NB4 (cell line): ENCODE results near the gene ASCC2.

Experiments used
- MYC ChIP-seq: IDR thresholded peaks from 2 replicates; pipeline ENCODE4 v1.6.1; 2011; ENCODE audit warnings: low read depth, low read length
- TF ChIP-seq, protein P1 (sequence below): IDR thresholded peaks from one replicate; pipeline ENCODE4 v1.5.1; 2012; ENCODE audit warnings: low read depth, low read length

DNA sequence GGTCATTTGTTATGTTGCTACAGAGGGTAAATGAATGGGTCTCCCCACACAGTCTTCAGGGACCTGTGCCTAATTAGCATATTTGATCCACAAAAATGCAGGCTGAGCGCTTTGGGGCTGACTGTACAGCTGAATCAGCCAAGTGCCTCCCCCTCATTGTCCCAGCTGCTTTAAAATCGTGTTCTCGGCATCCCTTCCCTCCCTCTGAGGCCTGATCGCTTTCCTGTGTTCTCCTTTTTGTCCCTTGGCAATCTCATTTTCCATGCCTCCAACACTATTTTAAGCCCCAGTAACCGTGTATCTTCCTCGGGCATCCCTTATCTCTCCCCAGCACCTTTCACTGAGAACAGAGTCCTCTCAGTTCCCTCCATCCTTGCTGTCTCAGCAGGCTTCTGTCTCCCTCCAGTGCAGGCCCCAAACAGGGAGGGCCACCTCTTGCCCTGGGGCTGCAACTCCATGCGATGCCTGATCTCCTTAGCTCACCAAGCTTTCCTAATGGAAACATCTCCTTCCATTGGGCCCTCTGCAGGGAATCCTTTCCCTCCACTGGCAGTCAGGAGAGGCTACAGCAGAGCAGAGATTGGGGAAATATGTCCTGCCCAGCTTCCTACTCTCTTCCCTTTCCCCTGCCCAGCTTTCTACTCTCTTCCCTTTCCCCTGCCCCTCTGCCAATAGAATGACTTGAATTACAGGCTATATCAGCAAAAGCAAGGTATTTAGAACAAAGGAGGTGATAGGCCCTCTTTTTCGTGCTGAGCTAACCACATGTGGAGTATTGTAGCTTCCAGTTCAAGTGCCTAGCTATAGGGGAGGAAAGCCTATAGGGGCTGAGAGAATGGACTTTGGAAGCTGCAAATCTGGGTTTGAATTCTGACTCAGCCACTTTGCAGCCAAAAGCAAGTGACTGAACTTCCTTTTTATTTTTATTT is 57.1 kb downstream of the ASCC2 start:
- TF ChIP-seq, protein P1, sequence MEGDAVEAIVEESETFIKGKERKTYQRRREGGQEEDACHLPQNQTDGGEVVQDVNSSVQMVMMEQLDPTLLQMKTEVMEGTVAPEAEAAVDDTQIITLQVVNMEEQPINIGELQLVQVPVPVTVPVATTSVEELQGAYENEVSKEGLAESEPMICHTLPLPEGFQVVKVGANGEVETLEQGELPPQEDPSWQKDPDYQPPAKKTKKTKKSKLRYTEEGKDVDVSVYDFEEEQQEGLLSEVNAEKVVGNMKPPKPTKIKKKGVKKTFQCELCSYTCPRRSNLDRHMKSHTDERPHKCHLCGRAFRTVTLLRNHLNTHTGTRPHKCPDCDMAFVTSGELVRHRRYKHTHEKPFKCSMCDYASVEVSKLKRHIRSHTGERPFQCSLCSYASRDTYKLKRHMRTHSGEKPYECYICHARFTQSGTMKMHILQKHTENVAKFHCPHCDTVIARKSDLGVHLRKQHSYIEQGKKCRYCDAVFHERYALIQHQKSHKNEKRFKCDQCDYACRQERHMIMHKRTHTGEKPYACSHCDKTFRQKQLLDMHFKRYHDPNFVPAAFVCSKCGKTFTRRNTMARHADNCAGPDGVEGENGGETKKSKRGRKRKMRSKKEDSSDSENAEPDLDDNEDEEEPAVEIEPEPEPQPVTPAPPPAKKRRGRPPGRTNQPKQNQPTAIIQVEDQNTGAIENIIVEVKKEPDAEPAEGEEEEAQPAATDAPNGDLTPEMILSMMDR, result no peak
- TF ChIP-seq MYC, result no peak
